ENCODE data around the gene AMBRA1.

DNA sequence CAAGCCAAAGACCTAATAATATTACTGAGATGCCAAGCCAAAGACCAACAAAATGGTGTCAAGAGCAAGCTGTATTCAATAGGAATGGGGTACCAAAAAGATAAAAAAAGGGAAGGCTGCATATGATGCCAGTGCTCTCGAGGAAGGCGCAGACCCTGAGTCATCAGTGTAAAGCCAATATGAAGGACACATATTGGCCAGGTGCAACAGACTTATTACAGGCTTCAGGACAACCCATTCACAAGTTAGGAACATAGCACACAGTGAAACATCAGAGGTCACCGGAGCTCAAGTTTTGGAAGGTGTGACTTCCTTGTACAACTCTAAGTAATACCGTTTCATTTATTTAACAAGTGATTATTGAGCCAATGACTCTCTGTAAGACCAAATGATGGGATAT lies 58.1 kb downstream of the AMBRA1 start:
- TF ChIP-seq SIN3A (IDR thresholded peaks at IDR 0.05; ENCODE audit: borderline replicate concordance, low read depth, low read length) = no peak
- TF ChIP-seq, protein P1, sequence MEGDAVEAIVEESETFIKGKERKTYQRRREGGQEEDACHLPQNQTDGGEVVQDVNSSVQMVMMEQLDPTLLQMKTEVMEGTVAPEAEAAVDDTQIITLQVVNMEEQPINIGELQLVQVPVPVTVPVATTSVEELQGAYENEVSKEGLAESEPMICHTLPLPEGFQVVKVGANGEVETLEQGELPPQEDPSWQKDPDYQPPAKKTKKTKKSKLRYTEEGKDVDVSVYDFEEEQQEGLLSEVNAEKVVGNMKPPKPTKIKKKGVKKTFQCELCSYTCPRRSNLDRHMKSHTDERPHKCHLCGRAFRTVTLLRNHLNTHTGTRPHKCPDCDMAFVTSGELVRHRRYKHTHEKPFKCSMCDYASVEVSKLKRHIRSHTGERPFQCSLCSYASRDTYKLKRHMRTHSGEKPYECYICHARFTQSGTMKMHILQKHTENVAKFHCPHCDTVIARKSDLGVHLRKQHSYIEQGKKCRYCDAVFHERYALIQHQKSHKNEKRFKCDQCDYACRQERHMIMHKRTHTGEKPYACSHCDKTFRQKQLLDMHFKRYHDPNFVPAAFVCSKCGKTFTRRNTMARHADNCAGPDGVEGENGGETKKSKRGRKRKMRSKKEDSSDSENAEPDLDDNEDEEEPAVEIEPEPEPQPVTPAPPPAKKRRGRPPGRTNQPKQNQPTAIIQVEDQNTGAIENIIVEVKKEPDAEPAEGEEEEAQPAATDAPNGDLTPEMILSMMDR (IDR thresholded peaks at IDR 0.05) = no peak
- TF ChIP-seq NRF1 (IDR thresholded peaks at IDR 0.05; ENCODE audit: low read depth, low read length) = no peak
- TF ChIP-seq EP300 (IDR thresholded peaks at IDR 0.05; ENCODE audit: borderline replicate concordance in 1 of 2, low read depth in 1 of 2, low read length in 1 of 2) = no peak
- no peak for TF ChIP-seq RAD21 (IDR thresholded peaks at IDR 0.05; ENCODE audit: low read length)
- TF ChIP-seq, protein P2, sequence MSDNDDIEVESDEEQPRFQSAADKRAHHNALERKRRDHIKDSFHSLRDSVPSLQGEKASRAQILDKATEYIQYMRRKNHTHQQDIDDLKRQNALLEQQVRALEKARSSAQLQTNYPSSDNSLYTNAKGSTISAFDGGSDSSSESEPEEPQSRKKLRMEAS (IDR thresholded peaks at IDR 0.05; ENCODE audit: low read depth) = no peak
- TF ChIP-seq TEAD4 (IDR thresholded peaks at IDR 0.05; ENCODE audit: borderline replicate concordance, insufficient read depth) = no peak
- TF ChIP-seq EZH2phosphoT487 (IDR thresholded peaks at IDR 0.05; ENCODE audit: borderline replicate concordance, low read depth) = no peak
- TF ChIP-seq, protein P3, sequence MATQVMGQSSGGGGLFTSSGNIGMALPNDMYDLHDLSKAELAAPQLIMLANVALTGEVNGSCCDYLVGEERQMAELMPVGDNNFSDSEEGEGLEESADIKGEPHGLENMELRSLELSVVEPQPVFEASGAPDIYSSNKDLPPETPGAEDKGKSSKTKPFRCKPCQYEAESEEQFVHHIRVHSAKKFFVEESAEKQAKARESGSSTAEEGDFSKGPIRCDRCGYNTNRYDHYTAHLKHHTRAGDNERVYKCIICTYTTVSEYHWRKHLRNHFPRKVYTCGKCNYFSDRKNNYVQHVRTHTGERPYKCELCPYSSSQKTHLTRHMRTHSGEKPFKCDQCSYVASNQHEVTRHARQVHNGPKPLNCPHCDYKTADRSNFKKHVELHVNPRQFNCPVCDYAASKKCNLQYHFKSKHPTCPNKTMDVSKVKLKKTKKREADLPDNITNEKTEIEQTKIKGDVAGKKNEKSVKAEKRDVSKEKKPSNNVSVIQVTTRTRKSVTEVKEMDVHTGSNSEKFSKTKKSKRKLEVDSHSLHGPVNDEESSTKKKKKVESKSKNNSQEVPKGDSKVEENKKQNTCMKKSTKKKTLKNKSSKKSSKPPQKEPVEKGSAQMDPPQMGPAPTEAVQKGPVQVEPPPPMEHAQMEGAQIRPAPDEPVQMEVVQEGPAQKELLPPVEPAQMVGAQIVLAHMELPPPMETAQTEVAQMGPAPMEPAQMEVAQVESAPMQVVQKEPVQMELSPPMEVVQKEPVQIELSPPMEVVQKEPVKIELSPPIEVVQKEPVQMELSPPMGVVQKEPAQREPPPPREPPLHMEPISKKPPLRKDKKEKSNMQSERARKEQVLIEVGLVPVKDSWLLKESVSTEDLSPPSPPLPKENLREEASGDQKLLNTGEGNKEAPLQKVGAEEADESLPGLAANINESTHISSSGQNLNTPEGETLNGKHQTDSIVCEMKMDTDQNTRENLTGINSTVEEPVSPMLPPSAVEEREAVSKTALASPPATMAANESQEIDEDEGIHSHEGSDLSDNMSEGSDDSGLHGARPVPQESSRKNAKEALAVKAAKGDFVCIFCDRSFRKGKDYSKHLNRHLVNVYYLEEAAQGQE (IDR thresholded peaks at IDR 0.05; ENCODE audit: low read depth, low read length) = no peak
